Measurements from ENCODE around the gene CACNA1E.

GRCh38 chr1:181662606-181663005 lies 179.3 kb downstream of the CACNA1E start:
- no peak for TF ChIP-seq CTCF (IDR thresholded peaks at IDR 0.05)
- TF ChIP-seq EZH2 (IDR thresholded peaks at IDR 0.05; ENCODE audit: borderline replicate concordance, insufficient read depth, low read depth, low read length, poor library complexity, severe bottlenecking), result no peak
